ENCODE results near the gene CPLX1.
"Not testable (repeated sequence)": the region's sequence is repeated elsewhere in the genome, so short reads cannot be mapped to it uniquely, and the experiment has no call there.

Gene CPLX1

GRCh38 chr4:743463-744211, 82.3 kb downstream of the CPLX1 start:
- no peak overlapping the region for H3K27ac ChIP-seq
- TF ChIP-seq CTCF (conservative IDR thresholded peaks at IDR 0.05), result no peak

- no peak overlapping the region for H3K27ac ChIP-seq
- peak; percentile 95 for TF ChIP-seq CTCF (conservative IDR thresholded peaks at IDR 0.05)
These were observed 83.1 kb downstream of the CPLX1 start for GRCh38 chr4:742742-743311.

- no peak for TF ChIP-seq CTCF (conservative IDR thresholded peaks at IDR 0.05)
- H3K27ac ChIP-seq, result no peak overlapping the region
These were observed 83.7 kb downstream of the CPLX1 start for GRCh38 chr4:742096-742741.

GRCh38 chr4:740656-741282, 85.2 kb downstream of the CPLX1 start:
- no peak for TF ChIP-seq CTCF (conservative IDR thresholded peaks at IDR 0.05)
- no peak overlapping the region for H3K27ac ChIP-seq

- H3K27ac ChIP-seq, result no peak overlapping the region
- no peak for TF ChIP-seq CTCF (conservative IDR thresholded peaks at IDR 0.05)
These were observed 85.9 kb downstream of the CPLX1 start for GRCh38 chr4:740011-740410.

- no peak overlapping the region for H3K27ac ChIP-seq
- no peak for TF ChIP-seq CTCF (conservative IDR thresholded peaks at IDR 0.05)
These were observed 86.4 kb downstream of the CPLX1 start for GRCh38 chr4:739569-739968.

- no peak for TF ChIP-seq CTCF (conservative IDR thresholded peaks at IDR 0.05)
- no peak overlapping the region for H3K27ac ChIP-seq
These were observed 87.1 kb downstream of the CPLX1 start for GRCh38 chr4:738781-739280.

- H3K27ac ChIP-seq, result not testable (repeated sequence)
These were observed 89.4 kb downstream of the CPLX1 start for GRCh38 chr4:736561-736960.

All from VCaP (cell line).